ENCODE data around the gene DAW1. TPM values are rescaled to one million over a fixed set of nuclear protein-coding genes. Genes with fewer than 3 reads are reported as not detected.

Gene DAW1
- polyA plus RNA-seq, 1 donor (not counting 4 experiments of a cell fraction or from before 2014, with no cell fraction given), result 0.24 TPM

- no peak overlapping the region for H3K27ac ChIP-seq (ENCODE audit: control insufficient read depth, insufficient read depth, low read length)
- FAIRE-seq (no peak), DNase-seq (ENCODE audit: low read depth, low spot score) (no peak)
- no peak overlapping the region for H2AFZ ChIP-seq (ENCODE audit: control insufficient read depth, low read length)
- TF ChIP-seq EZH2 (IDR thresholded peaks at IDR 0.05; ENCODE audit: low read length), result no peak
- TF ChIP-seq CTCF (optimal IDR thresholded peaks at IDR 0.05 in 1 of 3, IDR thresholded peaks at IDR 0.05 in 1 of 3, conservative IDR thresholded peaks at IDR 0.05 in 1 of 3; ENCODE audit: extremely low read depth in 1 of 3, insufficient read depth in 2 of 3, low read length in 3 of 3), result no peak
- no peaks in the 10 kb centered on the region for H3K27me3 ChIP-seq (ENCODE audit: control insufficient read depth, extremely low read depth, insufficient read depth, low read length)
- no peaks in the 10 kb centered on the region for H3K4me1 ChIP-seq (ENCODE audit: control insufficient read depth, extremely low read depth, insufficient read depth, low read length)
- H3K79me2 ChIP-seq (ENCODE audit: control insufficient read depth, insufficient read depth, low read length), result no peaks in the 10 kb centered on the region
- no peaks in the 10 kb centered on the region for H3K36me3 ChIP-seq (ENCODE audit: control insufficient read depth in 2 of 2, extremely low read depth in 1 of 2, insufficient read depth in 2 of 2, low read length in 2 of 2)
- no peaks in the 10 kb centered on the region for H3K9me3 ChIP-seq (ENCODE audit: control insufficient read depth, low read depth, low read length)
- dilution Hi-C loops (cut with MboI; ENCODE audit: extremely low pct_ligation_motif_present, low sequenced_read_pairs), result no loop called here
- H3K9me1 ChIP-seq (ENCODE audit: control insufficient read depth, extremely low read depth, insufficient read depth, low read length), result no peaks in the 10 kb centered on the region
- no peak overlapping the region for H3K4me2 ChIP-seq (ENCODE audit: control insufficient read depth, extremely low read depth, insufficient read depth, low read depth, low read length)
- no peak overlapping the region for H3K9ac ChIP-seq (ENCODE audit: control insufficient read depth, extremely low read depth, insufficient read depth, low read length)
- no peak overlapping the region for H3K4me3 ChIP-seq (ENCODE audit: control insufficient read depth in 2 of 3, extremely low read depth in 1 of 3, insufficient read depth in 2 of 3, low read depth in 1 of 3, low read length in 3 of 3)
- no peaks in the 10 kb centered on the region for H4K20me1 ChIP-seq (ENCODE audit: control insufficient read depth, extremely low read depth, insufficient read depth, low read length)
Observed at GRCh38 chr2:227960317-227960716, 88.9 kb downstream of the DAW1 start.

- dilution Hi-C loops (cut with MboI; ENCODE audit: extremely low pct_ligation_motif_present, low sequenced_read_pairs), result no loop called here
- FAIRE-seq, result no peak
- H2AFZ ChIP-seq (ENCODE audit: control insufficient read depth, low read length), result no peak overlapping the region
Observed at GRCh38 chr2:227971619-227972230, 100.3 kb downstream of the DAW1 start.

More at GRCh38 chr2:227971619-227972230, 100.3 kb downstream of the DAW1 start:
- DNase-seq (ENCODE audit: low read depth, low spot score), result no peak
- no peaks in the 10 kb centered on the region for H3K9me3 ChIP-seq (ENCODE audit: control insufficient read depth, low read depth, low read length)
- TF ChIP-seq CTCF (optimal IDR thresholded peaks at IDR 0.05 in 1 of 3, IDR thresholded peaks at IDR 0.05 in 1 of 3, conservative IDR thresholded peaks at IDR 0.05 in 1 of 3; ENCODE audit: extremely low read depth in 1 of 3, insufficient read depth in 2 of 3, low read length in 3 of 3) (no peak), EZH2 (IDR thresholded peaks at IDR 0.05; ENCODE audit: low read length) (no peak)
- H3K79me2 ChIP-seq (ENCODE audit: control insufficient read depth, insufficient read depth, low read length), result no peaks in the 10 kb centered on the region
- H3K4me3 ChIP-seq (ENCODE audit: control insufficient read depth in 2 of 3, extremely low read depth in 1 of 3, insufficient read depth in 2 of 3, low read depth in 1 of 3, low read length in 3 of 3), result no peak overlapping the region
- no peak overlapping the region for H3K27ac ChIP-seq (ENCODE audit: control insufficient read depth, insufficient read depth, low read length)
- no peaks in the 10 kb centered on the region for H3K36me3 ChIP-seq (ENCODE audit: control insufficient read depth in 2 of 2, extremely low read depth in 1 of 2, insufficient read depth in 2 of 2, low read length in 2 of 2)
- H3K9ac ChIP-seq (ENCODE audit: control insufficient read depth, extremely low read depth, insufficient read depth, low read length), result no peak overlapping the region
- no peaks in the 10 kb centered on the region for H3K27me3 ChIP-seq (ENCODE audit: control insufficient read depth, extremely low read depth, insufficient read depth, low read length)
- H3K4me2 ChIP-seq (ENCODE audit: control insufficient read depth, extremely low read depth, insufficient read depth, low read depth, low read length), result no peak overlapping the region
- no peaks in the 10 kb centered on the region for H4K20me1 ChIP-seq (ENCODE audit: control insufficient read depth, extremely low read depth, insufficient read depth, low read length)
- H3K4me1 ChIP-seq (ENCODE audit: control insufficient read depth, extremely low read depth, insufficient read depth, low read length), result no peaks in the 10 kb centered on the region
- no peaks in the 10 kb centered on the region for H3K9me1 ChIP-seq (ENCODE audit: control insufficient read depth, extremely low read depth, insufficient read depth, low read length)

Measured in keratinocyte (primary cell).